Endothelial cell of umbilical vein (primary cell): ENCODE data around the gene GRHPR. TPM values are rescaled to one million over a fixed set of nuclear protein-coding genes. Genes with fewer than 3 reads are reported as not detected.

Source experiments
- BruUV-seq: library from RNA; stranded (reverse); fragments of 400-500 nt; replicated peaks from 2 replicates; lab custom pipeline; 2021; lab: Mats Ljungman, UMichigan
- CTCF ChIA-PET: fragments of 300-600, 350-600 bp; sonication (Branson Sonifier 250); formaldehyde crosslinking; loops from one replicate; lab custom pipeline; 2021; ENCODE audit warnings: antibody characterized with exemption, inconsistent platforms; lab: Charles Lee
- POLR2A ChIA-PET: fragments of 300-600, 350-600 bp; sonication (Branson Sonifier 250); formaldehyde crosslinking; loops from one replicate; lab custom pipeline; 2021; ENCODE audit warnings: antibody characterized with exemption, inconsistent platforms; lab: Charles Lee
- DNase-seq: peaks from one replicate; pipeline ENCODE4 v3.0.0-alpha.2; 2011; ENCODE audit warnings: low read depth, low spot score
- FAIRE-seq: peaks from 2 replicates; lab custom pipeline; 2011; peaks lifted over from hg19 to GRCh38; lab: Jason Lieb, UNC
- H2AFZ ChIP-seq: 2 replicates; pipeline ENCODE4 v1.6.0; 2012; ENCODE audit warnings: low read depth, low read length, control low read depth, inconsistent platforms
- H3K27ac ChIP-seq: 2 replicates; pipeline ENCODE4 v1.5.1; 2011; ENCODE audit warnings: low read depth, mild to moderate bottlenecking, control low read depth, low read length, moderate library complexity; ENCODE audit not compliant: insufficient read depth
- H3K27me3 ChIP-seq, 2 experiments: 2 replicates each; pipeline versions ENCODE4 v1.6.0 to v1.6.1; 2011; ENCODE audit warnings: low read length in 2 of 2, mixed read lengths in 1 of 2; ENCODE audit not compliant: control insufficient read depth in 2 of 2, insufficient read depth in 2 of 2
- H3K36me3 ChIP-seq, 2 experiments: 2 replicates in 1 of 2; 3 replicates in 1 of 2; pipeline ENCODE4 v1.5.1; 2011; ENCODE audit warnings: low read length in 2 of 2, mild to moderate bottlenecking in 1 of 2, moderate library complexity in 1 of 2; ENCODE audit not compliant: control insufficient read depth in 2 of 2, insufficient read depth in 2 of 2; ENCODE audit errors: extremely low read depth in 1 of 2
- H3K4me1 ChIP-seq: 3 replicates; pipeline ENCODE4 v1.5.1; 2011; ENCODE audit warnings: mild to moderate bottlenecking, low read length; ENCODE audit not compliant: control insufficient read depth, insufficient read depth; ENCODE audit errors: extremely low read depth
- H3K4me2 ChIP-seq: 2 replicates; pipeline ENCODE4 v1.6.1; 2011; ENCODE audit warnings: low read length, control low read depth, mixed read lengths; ENCODE audit not compliant: insufficient read depth
- H3K4me3 ChIP-seq, 3 experiments: fragments of 200-600 bp in 1 of 3; sonication (generic), shearing (Covaris generic) in 1 of 3; replicated peaks in 1 of 3; 2 replicates each; pipeline ENCODE4 v1.5.1; 2011 to 2016; ENCODE audit warnings: control low read depth in 3 of 3, low read length in 3 of 3, mild to moderate bottlenecking in 2 of 3, inconsistent platforms in 1 of 3, low read depth in 1 of 3, moderate library complexity in 1 of 3; ENCODE audit not compliant: insufficient read depth in 1 of 3
- H3K79me2 ChIP-seq: 2 replicates; pipeline ENCODE4 v1.6.0; 2012; ENCODE audit warnings: low read length, inconsistent platforms; ENCODE audit not compliant: control insufficient read depth, insufficient read depth
- H3K9ac ChIP-seq: replicated peaks from 2 replicates; pipeline ENCODE3; 2011; ENCODE audit warnings: low read length, control low read depth; ENCODE audit not compliant: insufficient read depth; ENCODE audit errors: extremely low read depth
- H3K9me1 ChIP-seq: replicated peaks from 3 replicates; pipeline ENCODE4 v1.6.0; 2011; ENCODE audit warnings: mild to moderate bottlenecking, low read length; ENCODE audit not compliant: control insufficient read depth, insufficient read depth; ENCODE audit errors: extremely low read depth
- H3K9me3 ChIP-seq: replicated peaks from 2 replicates; pipeline ENCODE4 v1.5.1; 2012; ENCODE audit warnings: low read length, inconsistent platforms; ENCODE audit not compliant: control insufficient read depth, insufficient read depth
- H4K20me1 ChIP-seq: replicated peaks from 2 replicates; pipeline ENCODE3; 2011; ENCODE audit warnings: mild to moderate bottlenecking, low read length; ENCODE audit not compliant: control insufficient read depth, insufficient read depth; ENCODE audit errors: extremely low read depth
- EZH2 ChIP-seq: IDR thresholded peaks from 2 replicates; pipeline ENCODE4 v1.6.1; 2012; ENCODE audit warnings: borderline replicate concordance, low read depth, mild to moderate bottlenecking, moderate library complexity, low read length, inconsistent platforms; ENCODE audit not compliant: severe bottlenecking
- FOS ChIP-seq: IDR thresholded peaks from 2 replicates; pipeline ENCODE4 v1.6.1; 2011; ENCODE audit warnings: mild to moderate bottlenecking, low read length, moderate library complexity, borderline replicate concordance; ENCODE audit not compliant: insufficient read depth
- GATA2 ChIP-seq: IDR thresholded peaks from 2 replicates; pipeline ENCODE4 v1.7.0; 2011; ENCODE audit warnings: low read depth, mild to moderate bottlenecking, moderate library complexity, mixed read lengths, low read length; ENCODE audit not compliant: insufficient read length, insufficient read depth
- JUN ChIP-seq: IDR thresholded peaks from 2 replicates; pipeline ENCODE4 v1.6.1; 2011; ENCODE audit warnings: borderline replicate concordance, low read depth; ENCODE audit not compliant: insufficient read length, insufficient read depth
- MYC ChIP-seq: IDR thresholded peaks from one replicate; pipeline ENCODE4 v1.6.1; 2011; ENCODE audit warnings: mild to moderate bottlenecking, low read depth, low read length
- POLR2A ChIP-seq: IDR thresholded peaks from 2 replicates; pipeline ENCODE4 v1.6.1; 2012; ENCODE audit warnings: low read depth, mild to moderate bottlenecking, control low read depth, low read length
- POLR2AphosphoS5 ChIP-seq: IDR thresholded peaks from 2 replicates; pipeline ENCODE4 v1.6.1; 2012; ENCODE audit warnings: low read depth, mild to moderate bottlenecking, control low read depth, low read length, moderate library complexity; ENCODE audit not compliant: insufficient read depth
- dilution Hi-C: fragments of 300-500 bp; cut with MboI; formaldehyde crosslinking; loops from one replicate; pipeline ENCODE4 v1.15.0; 2019; ENCODE audit warnings: low sequenced_read_pairs; ENCODE audit not compliant: extremely low pct_ligation_motif_present
- intact Hi-C: fragments of 100-400 bp; cut with micrococcal nuclease; formaldehyde crosslinking; loops from one replicate; pipeline ENCODE4 v1.10.0; 2022
- polyA plus RNA-seq, 4 experiments: library from polyadenylated mRNA; depleted of rRNA in 3 of 4; stranded (reverse) in 3 of 4; unstranded in 1 of 4; fragments of >200 nt; gene quantifications; 2 replicates each; pipeline versions ENCODE4 v1.2.1 to v1.2.3, GENCODE V29; 2011 to 2012; ENCODE audit warnings: missing spikeins in 1 of 4
- total RNA-seq: library from RNA; stranded (reverse); gene quantifications from 2 replicates; pipeline ENCODE4 v1.2.3, GENCODE V29; 2021
- TF ChIP-seq, protein P1 (sequence below), 2 donors: IDR thresholded peaks; 1 replicate in 1 of 2; 2 replicates in 1 of 2; pipeline ENCODE4 v1.5.1; 2011; ENCODE audit warnings: low read length in 2 of 2, mild to moderate bottlenecking in 2 of 2, moderate library complexity in 2 of 2, control low read depth in 1 of 2, inconsistent platforms in 1 of 2, low read depth in 1 of 2; ENCODE audit not compliant: insufficient read depth in 1 of 2; ENCODE audit errors: extremely low read depth in 1 of 2
- TF ChIP-seq, protein P2 (sequence below): IDR thresholded peaks from 2 replicates; pipeline ENCODE4 v1.6.1; 2011; ENCODE audit not compliant: insufficient read depth, insufficient read length

The GRHPR gene
- total and polyA plus RNA-seq, 2 donors (not counting 3 experiments of a cell fraction or from before 2014, with no cell fraction given) = 91.2 to 247 TPM

DNA sequence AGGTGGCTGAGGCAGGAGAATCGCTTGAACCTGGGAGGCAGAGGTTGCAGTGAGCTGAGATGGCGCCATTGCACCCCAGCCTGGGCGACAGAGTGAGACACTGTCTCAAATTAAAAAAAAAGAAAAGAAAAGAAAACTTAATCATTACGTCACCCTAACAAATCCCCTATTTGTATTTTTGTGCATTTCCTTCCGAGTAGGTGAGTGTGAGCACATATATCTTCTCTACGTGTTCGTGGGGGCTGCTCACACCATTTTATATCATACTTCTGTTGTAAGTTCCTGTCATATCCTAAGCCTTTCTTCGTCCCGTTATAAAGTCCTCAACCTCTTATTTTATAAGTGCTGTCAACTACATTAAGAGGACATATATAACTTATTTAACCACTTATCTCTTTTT, 41.9 kb upstream of the GRHPR start:
- Histone ChIP-seq H3K9ac (no peak overlapping the region), H3K4me1 (no peaks in the 10 kb centered on the region), H3K27ac (no peak overlapping the region), H3K79me2 (no peaks in the 10 kb centered on the region), H3K4me3 (no peak overlapping the region), H4K20me1 (no peaks in the 10 kb centered on the region), H3K36me3 (no peaks in the 10 kb centered on the region), H3K27me3 (no peaks in the 10 kb centered on the region), H3K9me1 (no peaks in the 10 kb centered on the region), H3K4me2 (no peak overlapping the region), H3K9me3 (no peaks in the 10 kb centered on the region), H2AFZ (no peak overlapping the region)
- no TSS peak for BruUV-seq
- CTCF ChIA-PET = interaction anchor here (0.8 to 1.7 kb wide), 2 partner anchors 9 to 27 kb away, joined by 3 read pairs; no protein-coding TSS in a partner anchor
- no peak for FAIRE-seq
- dilution Hi-C loops (no loop called here), intact Hi-C loops (no loop called here)
- TF ChIP-seq JUN (no peak), FOS (no peak), POLR2A (no peak), MYC (no peak), POLR2AphosphoS5 (no peak), GATA2 (no peak), EZH2 (no peak)
- TF ChIP-seq, protein P1, sequence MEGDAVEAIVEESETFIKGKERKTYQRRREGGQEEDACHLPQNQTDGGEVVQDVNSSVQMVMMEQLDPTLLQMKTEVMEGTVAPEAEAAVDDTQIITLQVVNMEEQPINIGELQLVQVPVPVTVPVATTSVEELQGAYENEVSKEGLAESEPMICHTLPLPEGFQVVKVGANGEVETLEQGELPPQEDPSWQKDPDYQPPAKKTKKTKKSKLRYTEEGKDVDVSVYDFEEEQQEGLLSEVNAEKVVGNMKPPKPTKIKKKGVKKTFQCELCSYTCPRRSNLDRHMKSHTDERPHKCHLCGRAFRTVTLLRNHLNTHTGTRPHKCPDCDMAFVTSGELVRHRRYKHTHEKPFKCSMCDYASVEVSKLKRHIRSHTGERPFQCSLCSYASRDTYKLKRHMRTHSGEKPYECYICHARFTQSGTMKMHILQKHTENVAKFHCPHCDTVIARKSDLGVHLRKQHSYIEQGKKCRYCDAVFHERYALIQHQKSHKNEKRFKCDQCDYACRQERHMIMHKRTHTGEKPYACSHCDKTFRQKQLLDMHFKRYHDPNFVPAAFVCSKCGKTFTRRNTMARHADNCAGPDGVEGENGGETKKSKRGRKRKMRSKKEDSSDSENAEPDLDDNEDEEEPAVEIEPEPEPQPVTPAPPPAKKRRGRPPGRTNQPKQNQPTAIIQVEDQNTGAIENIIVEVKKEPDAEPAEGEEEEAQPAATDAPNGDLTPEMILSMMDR (IDR thresholded peaks at IDR 0.05; ENCODE audit: extremely low read depth in 1 of 2, insufficient read depth in 1 of 2, low read depth in 1 of 2, low read length in 2 of 2) = no peak
- TF ChIP-seq, protein P2, sequence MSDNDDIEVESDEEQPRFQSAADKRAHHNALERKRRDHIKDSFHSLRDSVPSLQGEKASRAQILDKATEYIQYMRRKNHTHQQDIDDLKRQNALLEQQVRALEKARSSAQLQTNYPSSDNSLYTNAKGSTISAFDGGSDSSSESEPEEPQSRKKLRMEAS = no peak
- POLR2A ChIA-PET = no interaction called here
- DNase-seq = no peak
